ENCODE results near the gene TBC1D16. TPM values are rescaled to one million over a fixed set of nuclear protein-coding genes. Genes with fewer than 3 reads are reported as not detected.

Gene TBC1D16
- total and polyA plus RNA-seq, 4 donors, result 16.7 to 38.8 (median 31.1) TPM

- 27% methylated on average over 26 of the region's 28 CpGs for WGBS (ENCODE audit: insufficient coverage)
- Histone ChIP-seq H3K27ac (ENCODE audit: low read depth, low read length) (no peak overlapping the region), H3K36me3 (ENCODE audit: control insufficient read depth, insufficient read depth, low read length) (peaks cover 5% of the 10 kb centered on the region), H3K4me1 (ENCODE audit: control insufficient read depth, insufficient read depth, low read length) (peaks cover 63% of the 10 kb centered on the region), H3K27me3 (ENCODE audit: control insufficient read depth, insufficient read depth, low read length) (no peaks in the 10 kb centered on the region), H3K9me3 (ENCODE audit: control insufficient read depth, insufficient read depth, low read length) (no peaks in the 10 kb centered on the region), H3K4me3 (ENCODE audit: low read depth, low read length) (no peak overlapping the region)
- peak in 1 of 6 donors; percentile 55 for DNase-seq (ENCODE audit: low read depth in 4 of 6, low spot score in 6 of 6)
Measured at GRCh38 chr17:79919862-79920720, 115.6 kb downstream of the TBC1D16 start.

- Histone ChIP-seq H3K4me1 (ENCODE audit: control insufficient read depth, insufficient read depth, low read length) (peaks cover 53% of the 10 kb centered on the region), H3K36me3 (ENCODE audit: control insufficient read depth, insufficient read depth, low read length) (peaks cover 5% of the 10 kb centered on the region), H3K27ac (ENCODE audit: low read depth, low read length) (peak overlapping the region; percentile 67), H3K9me3 (ENCODE audit: control insufficient read depth, insufficient read depth, low read length) (no peaks in the 10 kb centered on the region), H3K4me3 (ENCODE audit: low read depth, low read length) (no peak overlapping the region), H3K27me3 (ENCODE audit: control insufficient read depth, insufficient read depth, low read length) (no peaks in the 10 kb centered on the region)
- WGBS (ENCODE audit: insufficient coverage), result 38% methylated on average over 15 of the region's 17 CpGs
- peak in 4 of 6 donors; percentile 57 to 90 (median 70) for DNase-seq (ENCODE audit: low read depth in 4 of 6, low spot score in 6 of 6)
Measured at GRCh38 chr17:79919164-79919585, 116.5 kb downstream of the TBC1D16 start.

- no peaks in the 10 kb centered on the region for H3K27me3 ChIP-seq (ENCODE audit: control insufficient read depth, insufficient read depth, low read length)
- H3K36me3 ChIP-seq (ENCODE audit: control insufficient read depth, insufficient read depth, low read length), result peaks cover 5% of the 10 kb centered on the region
- WGBS (ENCODE audit: insufficient coverage), result 52% methylated on average over 9 of the region's 9 CpGs
- H3K4me1 ChIP-seq (ENCODE audit: control insufficient read depth, insufficient read depth, low read length), result peaks cover 50% of the 10 kb centered on the region
- H3K27ac ChIP-seq (ENCODE audit: low read depth, low read length), result peak overlapping the region; percentile 67
- DNase-seq (ENCODE audit: low read depth in 4 of 6, low spot score in 6 of 6), result no peak
- no peak overlapping the region for H3K4me3 ChIP-seq (ENCODE audit: low read depth, low read length)
- no peaks in the 10 kb centered on the region for H3K9me3 ChIP-seq (ENCODE audit: control insufficient read depth, insufficient read depth, low read length)
Measured at GRCh38 chr17:79918581-79919163, 117.0 kb downstream of the TBC1D16 start.

GRCh38 chr17:79917902-79918484 lies 117.7 kb downstream of the TBC1D16 start:
- no peak overlapping the region for H3K4me3 ChIP-seq (ENCODE audit: low read depth, low read length)
- 92% methylated on average over 9 of the region's 14 CpGs for WGBS (ENCODE audit: insufficient coverage)
- H3K9me3 ChIP-seq (ENCODE audit: control insufficient read depth, insufficient read depth, low read length), result no peaks in the 10 kb centered on the region
- H3K4me1 ChIP-seq (ENCODE audit: control insufficient read depth, insufficient read depth, low read length), result peaks cover 50% of the 10 kb centered on the region
- no peak overlapping the region for H3K27ac ChIP-seq (ENCODE audit: low read depth, low read length)
- no peak for DNase-seq (ENCODE audit: low read depth in 4 of 6, low spot score in 6 of 6)
- H3K27me3 ChIP-seq (ENCODE audit: control insufficient read depth, insufficient read depth, low read length), result no peaks in the 10 kb centered on the region
- H3K36me3 ChIP-seq (ENCODE audit: control insufficient read depth, insufficient read depth, low read length), result peaks cover 5% of the 10 kb centered on the region

GRCh38 chr17:79916991-79917901 lies 118.4 kb downstream of the TBC1D16 start:
- no peaks in the 10 kb centered on the region for H3K27me3 ChIP-seq (ENCODE audit: control insufficient read depth, insufficient read depth, low read length)
- no peak overlapping the region for H3K4me3 ChIP-seq (ENCODE audit: low read depth, low read length)
- WGBS (ENCODE audit: insufficient coverage), result 90% methylated on average over 8 of the region's 18 CpGs

GRCh38 chr17:79916506-79916905 lies 119.2 kb downstream of the TBC1D16 start:
- Histone ChIP-seq H3K27me3 (ENCODE audit: control insufficient read depth, insufficient read depth, low read length) (no peaks in the 10 kb centered on the region), H3K9me3 (ENCODE audit: control insufficient read depth, insufficient read depth, low read length) (no peaks in the 10 kb centered on the region), H3K27ac (ENCODE audit: low read depth, low read length) (no peak overlapping the region), H3K36me3 (ENCODE audit: control insufficient read depth, insufficient read depth, low read length) (peaks cover 5% of the 10 kb centered on the region), H3K4me1 (ENCODE audit: control insufficient read depth, insufficient read depth, low read length) (peaks cover 36% of the 10 kb centered on the region), H3K4me3 (ENCODE audit: low read depth, low read length) (no peak overlapping the region)
- DNase-seq (ENCODE audit: low read depth in 4 of 6, low spot score in 6 of 6), result no peak
- WGBS (ENCODE audit: insufficient coverage), result 99% methylated on average over 5 of the region's 6 CpGs

More at GRCh38 chr17:79916991-79917901, 118.4 kb downstream of the TBC1D16 start:
- Histone ChIP-seq H3K9me3 (ENCODE audit: control insufficient read depth, insufficient read depth, low read length) (no peaks in the 10 kb centered on the region), H3K27ac (ENCODE audit: low read depth, low read length) (no peak overlapping the region), H3K4me1 (ENCODE audit: control insufficient read depth, insufficient read depth, low read length) (peaks cover 44% of the 10 kb centered on the region), H3K36me3 (ENCODE audit: control insufficient read depth, insufficient read depth, low read length) (peaks cover 5% of the 10 kb centered on the region)
- no peak for DNase-seq (ENCODE audit: low read depth in 4 of 6, low spot score in 6 of 6)

- peaks cover under 1% of the 10 kb centered on the region for H3K36me3 ChIP-seq (ENCODE audit: control insufficient read depth, insufficient read depth, low read length)
- no peak overlapping the region for H3K4me3 ChIP-seq (ENCODE audit: low read depth, low read length)
- no peak overlapping the region for H3K27ac ChIP-seq (ENCODE audit: low read depth, low read length)
- 57% methylated on average over 23 of the region's 23 CpGs for WGBS (ENCODE audit: insufficient coverage)
- no peaks in the 10 kb centered on the region for H3K9me3 ChIP-seq (ENCODE audit: control insufficient read depth, insufficient read depth, low read length)
- H3K4me1 ChIP-seq (ENCODE audit: control insufficient read depth, insufficient read depth, low read length), result peaks cover 31% of the 10 kb centered on the region
- no peaks in the 10 kb centered on the region for H3K27me3 ChIP-seq (ENCODE audit: control insufficient read depth, insufficient read depth, low read length)
- peak in 1 of 6 donors; percentile 50 for DNase-seq (ENCODE audit: low read depth in 4 of 6, low spot score in 6 of 6)
Measured at GRCh38 chr17:79915850-79916430, 119.7 kb downstream of the TBC1D16 start.

- peaks cover 22% of the 10 kb centered on the region for H3K4me1 ChIP-seq (ENCODE audit: control insufficient read depth, insufficient read depth, low read length)
- DNase-seq (ENCODE audit: low read depth in 4 of 6, low spot score in 6 of 6), result no peak
- no peaks in the 10 kb centered on the region for H3K9me3 ChIP-seq (ENCODE audit: control insufficient read depth, insufficient read depth, low read length)
- H3K27ac ChIP-seq (ENCODE audit: low read depth, low read length), result no peak overlapping the region
- H3K4me3 ChIP-seq (ENCODE audit: low read depth, low read length), result no peak overlapping the region
- WGBS (ENCODE audit: insufficient coverage), result 60% methylated on average over 18 of the region's 19 CpGs
- no peaks in the 10 kb centered on the region for H3K36me3 ChIP-seq (ENCODE audit: control insufficient read depth, insufficient read depth, low read length)
- no peaks in the 10 kb centered on the region for H3K27me3 ChIP-seq (ENCODE audit: control insufficient read depth, insufficient read depth, low read length)
Measured at GRCh38 chr17:79914813-79915740, 120.6 kb downstream of the TBC1D16 start.

All from spinal cord (tissue), 10 donors.